Measurements from ENCODE around the gene CERS3.
A peak's percentile ranks its signal among the peaks of the same experiment; 100 is the strongest.
"Not testable (repeated sequence)": the region's sequence is repeated elsewhere in the genome, so short reads cannot be mapped to it uniquely, and the experiment has no call there.

The CERS3 gene

DNA sequence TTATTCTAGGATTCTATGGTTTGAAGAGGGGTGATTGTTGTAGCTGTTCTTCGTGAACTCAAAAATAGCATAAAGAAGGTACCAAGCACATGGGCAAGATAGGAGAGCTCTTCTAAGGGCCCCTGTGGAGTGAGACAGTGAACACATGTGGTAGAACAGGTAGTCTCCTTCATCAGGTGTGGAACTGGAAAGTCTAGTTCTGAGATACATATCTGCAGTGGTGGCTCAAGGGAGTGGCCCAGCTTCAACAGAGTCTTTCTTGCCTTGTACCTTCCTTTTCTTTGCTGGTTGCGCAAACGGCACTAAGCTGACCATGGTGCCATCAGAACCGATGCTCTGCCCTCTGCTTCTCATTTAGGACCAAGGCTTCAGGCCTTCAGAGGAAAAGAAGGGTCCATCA is 65.2 kb downstream of the CERS3 start:
- DNase-seq = no peak

GRCh38 chr15:100461049-100461448 is 67.7 kb downstream of the CERS3 start:
- no peak for DNase-seq

DNA sequence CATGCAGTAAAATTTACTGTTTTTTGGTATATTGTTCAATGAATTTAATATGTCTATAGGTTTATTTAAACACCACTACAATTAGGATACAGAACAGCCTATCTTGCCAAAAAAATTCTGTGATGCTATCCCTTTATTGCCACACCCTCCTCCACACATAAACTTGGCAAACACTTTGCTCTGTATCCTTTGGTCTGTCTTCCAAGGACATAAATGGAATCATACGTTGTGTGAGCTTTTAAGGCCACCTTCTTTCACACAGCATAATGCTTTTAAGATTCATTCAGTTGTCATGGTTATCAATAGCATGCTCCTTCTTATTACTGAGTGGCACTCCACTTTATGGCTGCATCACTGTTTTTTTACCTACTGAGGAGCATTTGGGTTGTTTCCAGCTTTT is 71.5 kb downstream of the CERS3 start:
- no peak for DNase-seq

- DNase-seq = no peak
Measured at GRCh38 chr15:100454148-100454547, 74.6 kb downstream of the CERS3 start.

DNA sequence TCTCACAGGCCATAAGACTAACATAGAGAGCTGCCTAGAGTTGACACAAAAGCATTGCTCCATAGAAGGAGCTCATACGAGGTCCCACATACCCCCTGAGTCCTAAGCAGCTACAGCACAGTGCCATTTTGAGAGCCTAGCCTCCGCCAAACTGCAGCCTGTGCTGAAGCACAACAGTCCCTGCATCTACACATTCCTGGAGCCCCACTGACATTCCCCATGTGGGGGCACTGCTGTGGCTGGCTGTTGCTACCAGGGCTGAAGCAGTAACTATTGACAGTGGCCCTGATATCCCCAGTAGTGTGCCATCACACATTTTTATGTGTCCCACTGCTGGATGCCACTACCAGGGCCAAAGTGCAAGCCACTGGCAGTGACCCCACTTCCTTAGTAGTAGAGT is 80.3 kb downstream of the CERS3 start:
- DNase-seq = no peak

GRCh38 chr15:100441063-100441462 is 87.7 kb downstream of the CERS3 start:
- not testable (repeated sequence) for DNase-seq

- DNase-seq = no peak
Measured at GRCh38 chr15:100439514-100439913, 89.2 kb downstream of the CERS3 start.

GRCh38 chr15:100438570-100438969 is 90.2 kb downstream of the CERS3 start:
- DNase-seq = peak; percentile 51

DNA sequence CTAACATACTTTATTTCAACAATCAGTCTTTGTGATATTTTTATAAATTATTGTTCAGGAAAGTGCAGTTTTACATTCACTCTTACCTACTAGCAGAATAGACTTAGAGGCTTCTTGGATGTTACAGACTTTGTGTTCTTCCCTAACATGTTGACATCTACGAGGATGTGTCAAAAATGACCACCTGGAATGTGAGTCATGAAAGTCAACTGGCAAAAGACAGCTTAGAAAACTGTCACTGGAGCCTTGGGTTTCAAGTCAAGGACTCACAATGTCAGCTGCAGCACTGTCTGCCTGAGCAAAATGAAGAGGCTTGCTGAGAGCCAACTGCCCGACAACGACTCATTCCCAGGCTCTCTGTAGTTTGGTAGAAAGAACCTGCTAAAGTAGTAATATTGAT is 91.5 kb downstream of the CERS3 start:
- DNase-seq = no peak

- DNase-seq = no peak
Measured at GRCh38 chr15:100434561-100434960, 94.2 kb downstream of the CERS3 start.

- DNase-seq = no peak
Measured at GRCh38 chr15:100434038-100434437, 94.7 kb downstream of the CERS3 start.

DNA sequence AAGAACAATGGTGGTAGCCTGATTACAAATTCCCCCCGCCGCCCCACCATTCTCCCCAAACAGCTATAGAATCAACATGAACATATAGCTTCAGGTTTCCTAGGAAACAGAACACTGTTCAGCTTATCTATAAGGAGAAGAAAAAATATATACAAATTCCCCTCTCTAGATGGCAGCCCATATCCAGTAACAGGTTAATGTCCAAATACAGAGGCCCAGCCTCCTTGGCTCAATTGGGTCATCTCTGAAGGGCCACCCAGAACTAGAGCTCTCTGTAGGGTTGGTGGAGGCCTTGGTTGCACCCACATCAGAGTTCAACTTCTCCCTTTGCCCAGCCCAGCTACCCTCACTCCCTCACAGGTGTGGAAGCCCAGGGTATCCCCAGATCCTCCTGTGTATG is 95.4 kb downstream of the CERS3 start:
- DNase-seq = no peak

DNA sequence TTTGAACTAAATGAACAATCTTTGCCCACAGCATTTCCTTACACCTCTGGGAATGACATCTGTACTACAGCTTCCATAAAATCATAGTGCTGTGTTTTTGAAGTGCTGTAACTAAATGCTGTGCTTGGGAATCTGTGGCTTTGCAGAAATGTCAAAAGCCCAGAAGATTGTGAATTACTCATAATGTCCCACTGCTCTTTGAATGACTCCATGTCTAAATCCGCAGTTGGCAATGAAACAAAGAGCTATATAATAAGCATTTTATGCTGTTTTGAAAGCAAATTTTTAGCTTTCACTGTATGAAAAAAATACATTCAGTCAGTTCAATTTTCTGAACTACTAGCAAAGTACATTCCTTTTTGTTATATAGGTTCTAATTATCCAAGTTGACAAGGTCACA is 98.3 kb downstream of the CERS3 start:
- no peak for DNase-seq

- DNase-seq = no peak
Measured at GRCh38 chr15:100429116-100429728, 99.5 kb downstream of the CERS3 start.

- DNase-seq = no peak
Measured at GRCh38 chr15:100426937-100427336, 101.8 kb downstream of the CERS3 start.

DNA sequence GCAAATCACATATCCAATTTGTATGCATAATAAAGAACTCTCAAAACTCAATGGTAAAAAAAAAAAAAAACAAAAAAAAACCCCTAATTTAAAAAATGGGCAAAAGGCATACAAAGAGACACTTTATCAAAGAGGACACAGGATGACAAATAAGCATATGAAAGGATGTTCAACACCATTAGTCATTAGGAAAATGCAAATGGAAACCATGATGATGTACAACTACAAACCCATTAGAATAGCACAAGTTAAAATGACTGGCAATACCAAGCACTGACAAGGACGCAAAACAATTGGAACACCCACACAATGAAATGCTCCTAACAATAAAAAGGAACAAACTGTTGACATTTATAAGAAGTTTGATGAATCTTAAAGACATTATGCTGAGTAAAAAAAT is 123.6 kb downstream of the CERS3 start:
- DNase-seq = peak; percentile 3

DNA sequence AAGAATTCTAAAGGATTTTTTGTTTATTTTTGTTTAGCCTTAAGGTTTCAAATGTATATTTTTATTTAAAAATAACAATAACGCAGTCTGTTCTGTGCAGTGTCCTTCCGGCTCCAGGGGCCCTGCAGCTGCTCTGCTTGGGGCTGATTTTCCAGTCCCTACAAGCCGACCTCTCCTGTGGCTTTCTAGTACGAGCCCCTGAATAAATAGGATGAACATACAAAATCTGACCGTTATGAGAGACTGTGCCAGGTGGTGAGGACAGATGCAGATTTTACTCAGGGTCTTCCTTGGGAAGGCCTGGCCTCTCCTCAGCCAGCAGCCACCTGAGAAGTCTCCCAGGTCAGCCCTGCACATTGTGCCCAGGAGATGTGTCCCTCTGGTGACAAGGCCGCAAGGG is 127.8 kb downstream of the CERS3 start:
- no peak for DNase-seq

DNA sequence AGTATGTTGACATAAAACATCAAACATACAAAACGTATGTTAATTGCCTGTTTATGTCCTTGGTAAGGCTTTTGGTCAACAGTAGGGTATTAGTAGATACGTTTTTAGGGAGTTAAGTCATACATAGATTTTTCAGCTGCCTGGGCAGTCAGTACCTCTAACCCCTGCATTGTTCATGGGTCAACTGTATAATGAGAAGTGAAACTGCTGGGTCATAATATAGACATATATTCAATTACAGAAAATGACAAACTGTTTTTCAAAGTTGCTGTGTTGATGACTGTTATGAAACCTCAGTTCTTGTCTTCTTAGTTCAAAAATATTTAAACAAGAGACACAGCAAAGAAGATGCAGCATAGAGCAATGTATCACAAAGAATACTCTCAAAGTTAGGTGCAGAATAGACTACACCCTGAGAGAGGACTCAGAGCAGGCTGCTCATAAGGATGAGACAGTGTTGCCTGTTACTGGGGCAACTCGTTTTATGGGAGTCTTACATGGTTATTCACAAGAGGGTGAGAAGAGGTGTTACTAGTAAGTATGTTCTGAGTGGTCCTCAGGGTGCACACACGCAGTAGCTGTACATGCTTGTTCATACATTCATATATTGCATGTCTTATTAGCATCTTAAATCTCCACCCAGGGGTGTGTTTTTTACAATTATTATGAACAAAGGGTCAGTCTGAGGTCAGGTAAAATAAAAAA is 133.9 kb downstream of the CERS3 start:
- peak; percentile 66 for DNase-seq

- no peak for DNase-seq
Measured at GRCh38 chr15:100393008-100393407, 135.7 kb downstream of the CERS3 start.

- DNase-seq = peak; percentile 40
Measured at GRCh38 chr15:100385300-100386050, 143.3 kb downstream of the CERS3 start.

DNA sequence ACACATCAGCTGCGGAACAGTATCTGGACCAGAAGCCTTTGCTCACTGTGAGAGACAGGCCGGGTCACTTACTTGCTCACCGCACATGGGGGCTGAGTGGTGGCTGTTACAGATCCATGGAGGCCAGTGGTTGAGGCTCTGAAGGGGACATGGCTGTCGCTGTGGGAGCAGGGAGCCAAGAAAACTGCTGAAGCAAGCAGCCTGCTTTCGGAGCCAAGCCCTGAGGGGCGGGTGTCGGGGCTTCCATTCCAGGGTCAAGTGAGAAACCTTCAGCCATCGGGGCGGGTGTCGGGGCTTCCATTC is 144.7 kb downstream of the CERS3 start:
- no peak for DNase-seq

DNA sequence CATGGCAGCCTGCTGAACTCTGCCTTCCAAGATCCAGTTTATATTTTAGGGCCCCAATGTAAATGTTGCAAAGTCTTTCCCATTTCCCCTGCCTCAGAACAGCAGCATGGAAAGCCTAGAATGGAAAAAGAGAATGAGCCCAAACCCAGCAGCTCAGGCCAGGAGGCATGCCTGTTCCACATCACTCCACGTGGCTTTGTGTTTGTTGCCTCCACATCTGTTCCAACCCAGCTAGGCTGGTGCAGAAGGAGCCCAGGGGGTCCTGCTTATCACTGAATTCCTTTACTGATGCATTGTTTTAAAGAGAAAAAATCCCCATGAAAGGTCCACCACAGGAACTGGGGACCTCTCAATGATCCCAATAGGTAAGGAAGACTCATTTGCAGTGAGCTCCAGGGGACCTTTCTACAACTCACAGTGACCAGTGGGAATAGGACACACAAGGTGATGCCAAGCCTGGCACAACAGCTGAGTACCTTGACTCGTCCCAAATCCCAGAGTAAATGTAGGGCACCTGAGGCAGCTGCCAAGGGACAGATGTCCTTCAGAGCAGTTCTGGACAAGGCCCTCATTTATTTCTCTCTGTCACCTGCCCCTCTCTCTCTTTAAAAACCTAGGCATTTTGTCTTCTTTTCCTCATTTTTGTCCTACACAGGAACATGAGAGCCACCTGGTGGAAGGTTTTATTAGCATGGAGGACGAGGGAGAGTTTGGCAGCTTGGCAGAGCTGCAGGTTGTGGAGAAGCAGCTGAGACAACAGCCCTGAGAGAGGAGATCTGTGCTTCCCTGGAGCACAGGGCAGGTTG is 145.2 kb downstream of the CERS3 start:
- DNase-seq = peak; percentile 33

- no peak for DNase-seq
Measured at GRCh38 chr15:100373942-100374341, 154.8 kb downstream of the CERS3 start.

Measured in suppressor macrophage treated with lipopolysaccharide for 4 hours (primary cell).